GM23248 (cell line): ENCODE data around the gene FADS6. TPM values are rescaled to one million over a fixed set of nuclear protein-coding genes. Genes with fewer than 3 reads are reported as not detected.
"Not testable (repeated sequence)": the region's sequence is repeated elsewhere in the genome, so short reads cannot be mapped to it uniquely, and the experiment has no call there.

Experiments
- DNase-seq: peaks from one replicate; pipeline ENCODE4 v3.0.0-alpha.2; 2015
- H2AFZ ChIP-seq: fragments of 200-600 bp; sonication (generic); 2 replicates; pipeline ENCODE4 v1.6.1; 2016; ENCODE audit warnings: antibody characterized with exemption
- H3F3A ChIP-seq: fragments of 200-600 bp; sonication (generic); 2 replicates; pipeline ENCODE4 v1.6.1; 2016; ENCODE audit warnings: mild to moderate bottlenecking, antibody characterized with exemption, mixed run types; ENCODE audit not compliant: insufficient read depth
- H3K27ac ChIP-seq: fragments of 200-600 bp; sonication (generic); 2 replicates; pipeline ENCODE4 v1.5.1; 2016; ENCODE audit warnings: mild to moderate bottlenecking
- H3K27me3 ChIP-seq: fragments of 200-600 bp; sonication (generic); replicated peaks from 2 replicates; pipeline ENCODE4 v1.6.1; 2016; ENCODE audit warnings: mild to moderate bottlenecking; ENCODE audit not compliant: insufficient read depth
- H3K36me3 ChIP-seq: fragments of 200-600 bp; sonication (generic); 2 replicates; pipeline ENCODE4 v1.6.1; 2016; ENCODE audit warnings: low read depth, mild to moderate bottlenecking
- H3K4me1 ChIP-seq: fragments of 200-600 bp; sonication (generic); 2 replicates; pipeline ENCODE4 v1.6.1; 2016; ENCODE audit warnings: mild to moderate bottlenecking; ENCODE audit not compliant: insufficient read depth
- H3K4me2 ChIP-seq: fragments of 200-600 bp; sonication (generic); one replicate; pipeline ENCODE4 v1.6.1; 2016; ENCODE audit warnings: mild to moderate bottlenecking; ENCODE audit not compliant: unreplicated experiment
- H3K4me3 ChIP-seq: fragments of 200-600 bp; sonication (generic); 2 replicates; pipeline ENCODE4 v1.5.1; 2016; ENCODE audit warnings: mild to moderate bottlenecking
- H3K79me2 ChIP-seq: fragments of 200-600 bp; sonication (generic); 2 replicates; pipeline ENCODE4 v1.6.1; 2016; ENCODE audit warnings: mild to moderate bottlenecking; ENCODE audit not compliant: insufficient read depth
- H3K9ac ChIP-seq: fragments of 200-600 bp; sonication (generic); 2 replicates; pipeline ENCODE4 v1.6.1; 2016; ENCODE audit warnings: mild to moderate bottlenecking
- H3K9me2 ChIP-seq: fragments of 200-600 bp; sonication (generic); 2 replicates; pipeline ENCODE4 v1.6.1; 2016; ENCODE audit warnings: mixed run types, mild to moderate bottlenecking, moderate library complexity; ENCODE audit not compliant: insufficient read depth
- H3K9me3 ChIP-seq: fragments of 200-600 bp; sonication (generic); one replicate; pipeline ENCODE4 v1.6.1; 2017; ENCODE audit warnings: low read depth
- H4K20me1 ChIP-seq: fragments of 200-600 bp; sonication (generic); 2 replicates; pipeline ENCODE4 v1.6.0; 2016; ENCODE audit not compliant: insufficient read depth
- EZH2 ChIP-seq: fragments of 200-600 bp; sonication (generic); IDR thresholded peaks from 2 replicates; pipeline ENCODE4 v1.6.1; 2018; ENCODE audit warnings: antibody characterized with exemption, mild to moderate bottlenecking; ENCODE audit not compliant: insufficient read depth, poor library complexity, severe bottlenecking
- EZH2phosphoT487 ChIP-seq: fragments of 200-600 bp; sonication (generic); IDR thresholded peaks from 2 replicates; pipeline ENCODE4 v1.6.1; 2018; ENCODE audit warnings: antibody characterized with exemption, moderate library complexity, mild to moderate bottlenecking, low read depth; ENCODE audit not compliant: insufficient read depth
- WGBS, 2 experiments: methylation state at CpG; one replicate each; pipeline ENCODE4 v1.1.6; 2015 to 2017; ENCODE audit warnings: low lambda C conversion rate in 2 of 2, low coverage in 1 of 2; ENCODE audit errors: missing lambda C conversion rate in 2 of 2; 5-methylcytosine and 5-hydroxymethylcytosine counted together
- in situ Hi-C: fragments of 300-500 bp; cut with MboI; formaldehyde crosslinking; loops from 2 replicates; pipeline ENCODE4 v1.15.0; 2020
- polyA plus RNA-seq: library from polyadenylated mRNA; unstranded; fragments of >200 nt; fragmentation: Nextera tagmentation; extraction: Ambion mirVana; gene quantifications from 2 replicates; pipeline ENCODE4 v1.2.1, GENCODE V29; 2016
- total RNA-seq: library from RNA; depleted of rRNA; stranded (reverse); fragments of >200 nt; shearing (Covaris generic); gene quantifications from 2 replicates; pipeline ENCODE4 v1.2.3, GENCODE V29; 2014

The FADS6 gene
- total and polyA plus RNA-seq, 2 experiments from 2014 or later: not detected

DNA sequence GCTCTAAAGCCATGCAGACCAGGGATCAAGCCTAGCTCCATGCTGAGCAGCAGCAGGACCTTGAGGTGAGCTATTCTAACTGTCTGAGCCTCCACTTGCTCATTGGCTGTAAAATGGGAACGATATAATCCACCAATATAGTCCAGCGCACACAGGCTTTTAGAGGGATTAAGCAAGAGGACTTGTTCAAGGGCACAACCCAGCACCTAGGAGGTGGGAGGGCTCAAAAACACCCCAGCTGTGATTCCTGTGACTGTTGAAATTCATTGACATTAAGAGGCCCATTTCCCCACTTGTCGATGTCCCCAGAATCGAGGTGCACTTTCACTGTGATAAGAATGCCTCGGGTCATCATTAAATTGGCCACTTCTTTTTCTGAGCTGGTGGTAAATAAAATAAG is 25.5 kb upstream of the FADS6 start:
- no peak for TF ChIP-seq EZH2
- TF ChIP-seq EZH2phosphoT487: no peak
- Histone ChIP-seq H4K20me1 (no peaks in the 10 kb centered on the region), H3K9me2 (no peaks in the 10 kb centered on the region), H2AFZ (no peak overlapping the region), H3K27me3 (peaks cover 43% of the 10 kb centered on the region), H3K4me3 (no peak overlapping the region), H3K9me3 (no peaks in the 10 kb centered on the region), H3K79me2 (no peaks in the 10 kb centered on the region), H3K4me2 (no peak overlapping the region), H3K36me3 (no peaks in the 10 kb centered on the region), H3K4me1 (no peaks in the 10 kb centered on the region), H3F3A (no peaks in the 10 kb centered on the region), H3K9ac (no peak overlapping the region), H3K27ac (no peak overlapping the region)
- whole genome bisulfite sequencing, 2 experiments: 89 to 93% methylated on average over 5 of the region's 5 CpGs
- in situ Hi-C loops: no loop called here
- no peak for DNase-seq

DNA sequence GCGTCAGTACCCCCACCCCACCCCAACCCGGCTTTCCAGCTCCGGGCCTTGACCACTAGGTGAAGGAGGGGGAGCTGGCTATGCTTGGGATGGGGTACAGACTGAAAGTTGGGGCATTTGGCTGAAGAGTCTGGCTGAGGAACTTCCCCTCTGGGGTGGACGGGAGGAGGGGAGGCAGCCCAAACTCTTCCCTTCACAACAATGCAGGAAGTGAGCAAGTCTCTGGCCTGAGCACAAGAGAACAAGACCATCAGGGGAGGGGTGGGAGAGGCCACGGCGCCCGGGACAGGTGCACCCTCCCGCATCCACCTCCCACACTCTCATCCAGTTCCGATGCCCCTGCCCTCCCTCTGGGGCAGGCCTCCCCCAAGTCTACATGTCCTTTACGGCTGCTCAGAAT is 24.0 kb upstream of the FADS6 start:
- Histone ChIP-seq H3K4me2 (no peak overlapping the region), H3K27me3 (peaks cover 29% of the 10 kb centered on the region), H3K9me2 (no peaks in the 10 kb centered on the region), H3K36me3 (no peaks in the 10 kb centered on the region), H4K20me1 (no peaks in the 10 kb centered on the region), H3K4me3 (no peak overlapping the region), H3K4me1 (no peaks in the 10 kb centered on the region), H2AFZ (no peak overlapping the region), H3K27ac (no peak overlapping the region), H3K79me2 (no peaks in the 10 kb centered on the region), H3K9me3 (no peaks in the 10 kb centered on the region), H3K9ac (no peak overlapping the region), H3F3A (no peaks in the 10 kb centered on the region)
- in situ Hi-C loops: no loop called here
- no peak for DNase-seq
- 54% methylated on average over 8 to 10 of the region's 10 CpGs for WGBS, 2 experiments
- TF ChIP-seq EZH2phosphoT487 (no peak), EZH2 (no peak)

DNA sequence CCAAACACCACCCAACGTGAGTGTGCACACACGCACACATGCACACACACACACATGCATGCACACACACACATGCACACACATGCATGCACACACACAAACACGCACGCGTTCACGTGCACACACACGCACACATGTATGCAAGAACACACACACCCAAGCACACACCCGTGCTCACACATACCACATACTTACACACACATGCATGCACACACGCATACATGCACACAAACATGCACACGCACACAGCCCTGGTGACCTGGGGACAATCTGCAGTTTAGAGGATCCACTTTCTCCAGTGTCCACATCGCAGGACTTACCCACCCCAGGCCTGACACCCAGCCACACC is 23.4 kb upstream of the FADS6 start:
- Histone ChIP-seq H3K4me1 (no peaks in the 10 kb centered on the region), H3K27ac (no peak overlapping the region), H3K36me3 (no peaks in the 10 kb centered on the region), H3K4me2 (no peak overlapping the region), H3K27me3 (peaks cover 27% of the 10 kb centered on the region), H3K9me2 (no peaks in the 10 kb centered on the region), H4K20me1 (no peaks in the 10 kb centered on the region), H2AFZ (no peak overlapping the region), H3F3A (no peaks in the 10 kb centered on the region), H3K9me3 (no peaks in the 10 kb centered on the region), H3K9ac (no peak overlapping the region), H3K4me3 (no peak overlapping the region), H3K79me2 (no peaks in the 10 kb centered on the region)
- no peak for DNase-seq
- TF ChIP-seq EZH2 (no peak), EZH2phosphoT487 (no peak)
- in situ Hi-C loops: no loop called here
- WGBS, 2 experiments: 70 to 81% methylated on average over 11 of the region's 11 CpGs

DNA sequence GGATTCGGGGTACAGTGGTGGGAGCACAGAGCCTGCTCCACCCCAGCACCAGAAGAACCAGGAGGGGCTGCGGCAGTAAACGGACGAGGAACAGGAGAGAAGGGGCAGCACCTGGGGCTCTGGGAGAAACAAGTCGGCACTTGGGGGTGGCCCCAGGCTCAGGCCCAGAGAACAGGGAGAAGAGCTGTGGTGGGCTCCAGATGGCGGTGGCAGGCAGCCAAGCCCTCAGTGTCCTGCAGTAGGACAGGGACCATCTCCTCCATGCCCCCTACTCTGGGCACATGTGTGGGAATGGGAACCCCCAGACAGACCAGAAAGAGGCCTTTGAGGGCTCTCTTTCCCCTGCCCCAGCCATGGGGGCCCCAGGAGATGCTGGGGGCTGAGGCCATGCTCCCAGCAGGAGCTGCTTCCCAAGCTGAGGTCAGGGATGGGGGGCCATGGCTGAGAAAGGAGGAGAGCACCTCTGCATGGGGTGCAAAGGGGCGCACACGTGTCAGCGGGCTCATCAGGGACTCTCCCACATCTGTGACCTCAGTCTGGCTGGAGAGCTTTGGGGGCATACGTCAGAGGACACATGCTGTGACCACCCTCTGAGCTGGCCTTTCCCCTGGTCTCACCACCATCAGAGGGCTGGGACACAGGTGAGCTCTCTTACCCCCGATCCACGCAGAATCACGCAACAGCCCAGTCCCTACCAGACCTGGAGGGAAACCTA is 22.9 kb upstream of the FADS6 start:
- no peak for DNase-seq
- Histone ChIP-seq H2AFZ (no peak overlapping the region), H4K20me1 (no peaks in the 10 kb centered on the region), H3K27me3 (peaks cover 24% of the 10 kb centered on the region), H3K4me1 (no peaks in the 10 kb centered on the region), H3K4me3 (no peak overlapping the region), H3F3A (no peaks in the 10 kb centered on the region), H3K36me3 (no peaks in the 10 kb centered on the region), H3K27ac (no peak overlapping the region), H3K9ac (no peak overlapping the region), H3K9me2 (no peaks in the 10 kb centered on the region), H3K9me3 (no peaks in the 10 kb centered on the region), H3K79me2 (no peaks in the 10 kb centered on the region), H3K4me2 (no peak overlapping the region)
- TF ChIP-seq EZH2phosphoT487 (no peak), EZH2 (no peak)
- in situ Hi-C loops: no loop called here
- 46 to 59% methylated on average over 10 to 12 of the region's 13 CpGs for WGBS, 2 experiments

DNA sequence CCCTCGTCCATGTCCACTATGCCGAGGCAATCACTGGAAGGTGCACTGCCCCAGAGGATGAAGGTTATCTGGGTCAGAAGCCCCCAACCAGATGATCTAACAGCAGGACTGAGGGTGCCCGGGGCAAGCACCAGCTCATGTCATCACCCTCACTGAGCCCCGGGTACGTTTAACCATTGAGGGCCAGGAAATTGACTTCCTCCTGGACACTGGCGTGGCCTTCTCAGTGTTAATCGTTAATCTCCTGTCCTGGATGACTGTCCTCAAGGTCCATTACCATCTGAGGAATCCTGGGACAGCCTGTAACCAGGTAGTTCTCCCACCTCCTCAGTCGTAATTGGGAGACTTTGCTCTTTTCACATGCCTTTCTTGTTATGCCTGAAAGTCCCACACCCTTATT is 18.0 kb upstream of the FADS6 start:
- in situ Hi-C loops, H2AFZ ChIP-seq, H3K27ac ChIP-seq, H4K20me1 ChIP-seq, H3K9me2 ChIP-seq, H3K4me1 ChIP-seq, H3K9ac ChIP-seq, H3F3A ChIP-seq, H3K79me2 ChIP-seq, DNase-seq, H3K4me3 ChIP-seq, H3K36me3 ChIP-seq, H3K27me3 ChIP-seq, H3K4me2 ChIP-seq, H3K9me3 ChIP-seq: not testable (repeated sequence)
- WGBS, 2 experiments: 44 to 50% methylated on average over 8 of the region's 8 CpGs

DNA sequence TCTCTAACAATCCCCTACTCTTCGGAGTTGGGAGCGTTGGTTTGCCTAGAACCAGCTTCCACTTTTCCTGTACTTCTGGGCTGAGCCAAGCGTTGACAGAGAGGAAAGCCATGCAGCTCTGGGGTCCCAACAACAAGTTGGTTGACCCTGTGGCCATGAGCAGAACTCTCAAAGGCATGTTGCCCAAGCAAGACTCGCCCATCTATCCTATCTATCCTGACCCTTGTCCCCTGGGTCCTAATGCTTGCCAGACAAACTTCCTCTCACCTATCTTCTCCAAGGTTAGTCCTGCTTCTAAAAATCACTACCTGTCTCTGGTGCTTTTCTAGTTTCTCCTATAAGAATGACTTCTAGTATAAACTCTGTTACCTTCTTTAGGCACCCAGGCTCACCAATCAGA is 15.7 kb upstream of the FADS6 start:
- H3K9ac ChIP-seq, H3K4me2 ChIP-seq, H3F3A ChIP-seq, H3K4me3 ChIP-seq, H3K36me3 ChIP-seq, H3K27ac ChIP-seq, in situ Hi-C loops, DNase-seq, H3K4me1 ChIP-seq, H3K27me3 ChIP-seq, H3K9me3 ChIP-seq, H4K20me1 ChIP-seq, H3K79me2 ChIP-seq, H2AFZ ChIP-seq, H3K9me2 ChIP-seq: not testable (repeated sequence)
- 58 to 63% methylated on average over 4 of the region's 4 CpGs for WGBS, 2 experiments
